Measurements from ENCODE around the gene CCDC15.

DNA sequence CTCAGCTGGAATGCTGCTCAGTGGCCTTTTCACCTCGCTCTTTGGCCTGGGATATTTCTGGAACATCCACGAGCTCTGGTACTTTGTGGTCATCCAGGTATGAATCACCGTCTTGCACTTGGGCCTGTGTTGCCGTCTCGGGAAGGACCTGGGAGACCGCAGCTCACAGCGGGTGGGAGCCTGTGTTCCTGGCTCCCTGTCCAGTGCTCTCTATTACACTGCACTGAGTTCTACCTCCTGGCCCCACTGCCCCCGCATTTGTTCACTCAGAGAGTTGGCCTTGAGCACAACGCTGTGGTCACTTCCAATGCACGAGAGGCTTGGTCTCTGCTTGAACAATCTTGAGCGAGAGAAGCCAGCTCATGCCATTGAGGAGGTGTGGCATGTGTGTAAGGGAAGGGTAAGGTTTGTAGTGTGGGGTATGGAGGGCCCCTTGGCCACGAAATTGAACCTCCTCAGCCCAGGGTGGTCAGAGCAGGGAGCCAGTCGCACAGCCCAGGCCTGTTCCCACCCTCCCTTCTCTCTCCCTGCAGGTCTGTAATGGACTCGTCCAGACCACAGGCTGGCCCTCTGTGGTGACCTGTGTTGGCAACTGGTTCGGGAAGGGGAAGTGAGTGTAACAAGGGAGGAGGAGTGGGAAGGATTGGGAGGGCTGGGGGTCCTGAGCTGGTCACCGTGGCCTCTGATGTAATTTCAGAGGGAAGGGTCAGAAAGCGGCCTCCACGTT lies 125.3 kb downstream of the CCDC15 start:
- TF ChIP-seq, protein P1, sequence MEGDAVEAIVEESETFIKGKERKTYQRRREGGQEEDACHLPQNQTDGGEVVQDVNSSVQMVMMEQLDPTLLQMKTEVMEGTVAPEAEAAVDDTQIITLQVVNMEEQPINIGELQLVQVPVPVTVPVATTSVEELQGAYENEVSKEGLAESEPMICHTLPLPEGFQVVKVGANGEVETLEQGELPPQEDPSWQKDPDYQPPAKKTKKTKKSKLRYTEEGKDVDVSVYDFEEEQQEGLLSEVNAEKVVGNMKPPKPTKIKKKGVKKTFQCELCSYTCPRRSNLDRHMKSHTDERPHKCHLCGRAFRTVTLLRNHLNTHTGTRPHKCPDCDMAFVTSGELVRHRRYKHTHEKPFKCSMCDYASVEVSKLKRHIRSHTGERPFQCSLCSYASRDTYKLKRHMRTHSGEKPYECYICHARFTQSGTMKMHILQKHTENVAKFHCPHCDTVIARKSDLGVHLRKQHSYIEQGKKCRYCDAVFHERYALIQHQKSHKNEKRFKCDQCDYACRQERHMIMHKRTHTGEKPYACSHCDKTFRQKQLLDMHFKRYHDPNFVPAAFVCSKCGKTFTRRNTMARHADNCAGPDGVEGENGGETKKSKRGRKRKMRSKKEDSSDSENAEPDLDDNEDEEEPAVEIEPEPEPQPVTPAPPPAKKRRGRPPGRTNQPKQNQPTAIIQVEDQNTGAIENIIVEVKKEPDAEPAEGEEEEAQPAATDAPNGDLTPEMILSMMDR (IDR thresholded peaks at IDR 0.05): no peak
- no peak for TF ChIP-seq EZH2 (IDR thresholded peaks at IDR 0.05; ENCODE audit: borderline replicate concordance, insufficient read depth, low read depth, low read length, poor library complexity, severe bottlenecking)

All from B cell (primary cell).